Fibroblast of skin of scalp (primary cell): ENCODE results near the gene CNN1.
A peak's percentile ranks its signal among the peaks of the same experiment; 100 is the strongest.
"Not testable (repeated sequence)": the region's sequence is repeated elsewhere in the genome, so short reads cannot be mapped to it uniquely, and the experiment has no call there.

ENCODE experiments used
- DNase-seq: peaks from one replicate; pipeline ENCODE4 v3.0.0-alpha.2; 2013

CNN1 gene

DNA sequence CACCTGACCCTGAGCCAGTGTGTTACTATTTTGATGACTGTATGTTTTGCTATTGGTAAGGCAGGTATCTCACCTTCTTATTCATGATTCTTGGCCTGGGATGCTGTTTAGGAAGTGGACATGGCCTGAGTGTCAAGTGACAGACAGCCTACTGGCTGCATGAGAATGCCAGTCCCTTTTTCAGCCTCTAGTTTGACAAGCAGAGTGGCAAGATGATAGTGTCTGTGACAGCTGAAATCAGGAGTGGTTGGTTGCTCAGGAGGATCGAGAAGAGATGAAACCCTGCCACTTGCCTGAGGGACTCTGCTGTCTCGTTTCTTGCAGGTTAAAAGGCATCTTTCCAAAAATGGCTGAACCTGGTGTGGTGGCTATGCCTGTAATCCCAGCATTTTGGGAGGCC is 27.5 kb downstream of the CNN1 start:
- DNase-seq = no peak

DNA sequence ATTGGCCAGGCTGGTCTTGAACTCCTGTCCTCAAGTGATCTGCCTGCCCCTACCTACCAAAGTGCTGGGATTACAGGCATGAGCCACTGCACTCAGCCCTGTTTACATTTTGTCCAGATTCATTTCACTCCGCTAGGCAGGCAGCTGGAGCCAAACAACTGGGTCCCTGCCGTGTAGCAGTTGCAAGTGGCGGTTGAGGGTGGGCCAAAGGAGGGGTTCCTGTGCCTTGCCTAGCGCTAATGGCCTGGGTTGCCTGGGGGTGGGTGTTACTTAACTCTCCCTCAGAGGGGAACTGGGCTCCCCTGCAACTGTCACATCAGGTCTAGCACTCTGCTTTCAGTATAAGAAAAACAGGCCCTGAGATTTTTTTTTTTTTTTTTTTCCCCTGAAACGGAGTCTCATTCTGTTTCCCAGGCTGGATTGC is 31.4 kb downstream of the CNN1 start:
- DNase-seq = no peak

DNA sequence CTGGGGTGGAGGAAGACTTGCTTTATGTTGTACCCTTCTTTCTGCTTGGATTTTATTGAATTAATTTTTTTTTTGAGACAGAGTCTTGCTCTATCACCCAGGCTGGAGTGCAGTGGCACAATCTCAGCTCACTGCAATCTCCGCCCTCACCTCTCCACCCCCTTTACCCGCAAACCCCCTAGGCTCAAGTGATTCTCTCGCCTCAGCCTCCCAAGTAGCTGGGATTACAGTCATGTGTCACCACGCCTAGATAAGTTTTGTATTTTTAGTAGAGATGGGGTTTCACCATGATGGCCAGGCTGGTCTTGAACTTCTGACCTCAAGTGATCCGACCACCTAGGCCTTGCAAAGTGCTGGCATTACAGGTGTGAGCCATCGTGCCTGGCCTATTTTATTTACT is 34.7 kb downstream of the CNN1 start:
- DNase-seq = not testable (repeated sequence)

DNA sequence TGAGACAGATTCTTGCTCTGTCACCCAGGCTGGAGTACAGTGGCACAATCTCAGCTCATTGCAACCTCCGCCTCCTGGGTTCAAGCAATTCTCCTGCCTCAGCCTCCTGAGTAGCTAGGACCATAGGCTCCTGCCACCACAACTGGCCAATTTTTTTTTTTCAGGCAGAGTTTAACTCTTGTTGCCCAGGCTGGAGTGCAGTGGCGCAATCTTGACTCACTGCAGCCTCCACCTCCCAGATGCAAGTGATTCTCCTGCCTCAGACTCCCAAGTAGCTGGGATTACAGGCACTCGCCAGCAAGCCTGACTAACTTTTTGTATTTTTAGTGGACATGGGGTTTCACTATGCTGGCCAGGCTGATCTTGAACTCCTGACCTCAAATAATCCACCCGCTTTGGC is 35.1 kb downstream of the CNN1 start:
- DNase-seq = not testable (repeated sequence)

DNA sequence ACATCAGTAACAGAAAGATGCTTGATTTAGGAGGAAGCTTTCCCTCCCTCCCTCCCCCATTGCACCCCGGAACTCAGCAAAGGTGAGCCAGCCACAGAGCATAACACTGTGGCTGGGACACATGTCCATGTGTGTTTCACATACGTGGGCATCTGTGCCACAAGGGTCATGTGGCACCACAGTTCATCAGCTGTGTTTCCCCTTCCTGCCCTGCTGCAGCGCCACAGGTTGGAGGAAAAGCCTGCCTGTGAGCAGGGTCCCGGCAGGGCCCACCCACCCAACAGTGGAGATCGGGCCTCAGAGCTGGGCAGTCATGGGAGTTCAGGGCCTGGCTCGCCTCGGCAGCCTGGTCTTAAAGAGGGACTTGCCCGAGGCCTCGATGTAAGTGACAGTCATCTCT is 36.0 kb downstream of the CNN1 start:
- DNase-seq = no peak

DNA sequence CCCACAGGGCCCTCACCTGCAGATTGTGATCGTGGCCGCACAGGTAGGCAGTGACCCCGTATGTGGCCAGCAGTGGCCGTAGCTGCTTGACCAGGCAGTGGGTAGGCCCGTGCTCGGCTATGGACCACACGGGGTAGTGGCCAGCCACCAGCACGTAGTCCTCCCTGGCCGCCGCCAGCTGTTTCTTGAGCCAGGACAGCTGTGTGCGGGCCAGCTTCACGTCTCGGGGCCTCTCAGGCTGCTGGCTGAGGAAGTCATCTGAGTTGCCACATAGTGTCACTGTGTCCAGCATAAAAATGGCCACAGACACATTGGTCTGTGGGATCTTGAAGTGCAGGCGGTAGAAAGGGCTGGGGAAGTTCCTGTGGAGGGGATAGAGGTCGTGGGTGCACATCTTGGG is 37.6 kb downstream of the CNN1 start:
- DNase-seq = no peak

DNA sequence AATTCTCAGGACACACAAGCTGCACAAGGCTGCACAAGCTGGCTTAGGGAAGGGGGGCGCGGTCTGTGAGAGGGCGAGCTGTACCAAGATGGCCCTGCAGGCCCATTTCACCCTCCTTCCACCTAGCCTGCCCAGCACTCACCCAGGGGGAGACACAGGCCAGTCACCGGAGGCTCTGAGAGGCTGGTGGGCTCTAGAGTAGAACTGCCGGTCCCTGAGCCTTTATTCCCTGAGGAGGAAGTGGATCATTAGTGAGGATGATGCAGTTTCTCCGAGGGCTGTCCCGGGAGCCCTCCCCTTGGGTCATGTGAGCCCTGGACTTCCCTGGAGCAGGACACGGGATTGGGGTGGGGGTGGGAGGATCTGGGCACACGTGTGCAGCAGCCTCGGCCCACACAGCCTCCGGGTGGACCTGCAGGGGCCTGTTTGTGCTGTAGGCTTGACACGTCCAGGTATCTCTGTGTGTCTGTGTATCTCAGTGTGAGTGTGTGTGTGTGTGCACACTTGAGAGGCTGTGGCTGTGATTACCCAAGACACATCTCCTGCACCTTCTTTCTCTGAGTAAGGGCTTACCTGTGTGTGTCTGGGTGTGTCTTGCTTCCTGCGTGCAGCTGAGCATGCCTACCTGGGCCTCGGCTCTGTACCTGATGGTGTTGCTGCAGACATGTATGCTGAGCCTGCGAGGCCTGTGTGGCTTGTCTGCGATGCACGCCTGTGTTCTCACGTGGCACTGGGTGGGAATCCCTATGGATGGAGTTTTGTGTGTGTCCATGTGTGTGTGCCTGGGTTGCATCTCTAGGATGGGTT is 39.0 kb downstream of the CNN1 start, which contains the start of gene ACP5:
Gene ACP5 (minus strand): TSS at position 195 of the 807 bp plus-strand sequence. CDS start 328 bp downstream, outside the sequence.
- no peak for DNase-seq

DNA sequence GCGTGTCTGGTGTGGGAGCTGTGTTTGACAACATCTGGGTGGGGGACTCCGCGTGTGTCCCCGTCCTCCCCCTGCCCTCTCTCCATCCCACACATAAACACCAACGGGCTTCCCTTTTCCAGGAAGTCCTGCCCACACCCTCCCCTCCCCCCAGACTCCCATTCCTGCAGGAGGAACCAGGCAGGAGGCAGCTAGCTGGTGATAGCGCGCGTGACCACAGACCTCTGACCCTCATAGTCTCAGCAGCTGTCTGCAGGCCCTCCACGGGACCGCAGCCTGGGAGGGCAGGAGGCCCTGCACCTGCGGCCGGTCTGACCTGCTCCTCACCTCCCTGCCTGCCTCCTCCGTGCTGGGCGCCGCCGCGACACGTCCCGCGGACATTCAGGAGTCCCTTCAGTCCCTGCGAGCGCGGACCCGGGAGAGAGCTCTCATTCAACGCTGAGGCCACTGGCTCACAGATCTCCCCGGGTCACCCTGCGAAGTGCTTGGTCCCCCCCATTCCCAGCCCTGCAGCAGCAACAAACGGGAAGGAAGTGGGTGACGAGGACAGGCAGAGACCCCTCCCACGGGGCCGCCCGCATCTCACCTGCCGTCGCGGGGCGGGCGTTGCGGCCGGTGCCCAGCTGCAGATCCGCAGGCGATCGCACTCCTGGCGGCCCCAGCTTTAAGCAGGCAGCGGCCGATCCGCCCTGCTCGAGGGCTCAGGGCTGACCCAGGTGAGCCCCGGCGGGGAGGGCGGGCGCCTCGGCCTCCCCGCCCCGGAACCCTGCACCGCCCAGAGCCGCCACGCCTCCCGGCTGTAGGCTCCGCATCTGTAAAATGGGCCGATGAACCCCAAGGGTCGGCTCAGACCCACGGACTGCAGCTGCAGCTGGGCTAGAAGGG is 39.8 kb downstream of the CNN1 start:
- DNase-seq = no peak

DNA sequence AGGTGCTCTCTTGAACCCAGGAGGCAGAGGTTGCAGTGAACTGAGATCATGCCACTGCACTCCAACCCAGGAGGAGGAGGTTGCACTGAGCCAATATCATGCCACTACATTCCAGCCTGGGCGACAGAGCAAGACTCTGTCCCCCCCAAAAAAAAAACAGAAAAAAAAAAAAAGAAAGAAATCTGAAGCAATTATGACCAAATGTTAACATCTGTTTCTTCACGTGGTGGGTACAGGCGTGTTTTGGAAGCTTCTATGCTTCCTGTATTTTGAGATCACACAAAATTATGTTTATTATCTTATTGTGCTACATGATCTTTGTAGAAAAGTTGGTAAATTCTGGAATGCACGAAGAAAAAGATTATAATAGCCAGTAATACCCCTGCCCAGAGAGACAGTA is 41.5 kb downstream of the CNN1 start:
- no peak for DNase-seq

DNA sequence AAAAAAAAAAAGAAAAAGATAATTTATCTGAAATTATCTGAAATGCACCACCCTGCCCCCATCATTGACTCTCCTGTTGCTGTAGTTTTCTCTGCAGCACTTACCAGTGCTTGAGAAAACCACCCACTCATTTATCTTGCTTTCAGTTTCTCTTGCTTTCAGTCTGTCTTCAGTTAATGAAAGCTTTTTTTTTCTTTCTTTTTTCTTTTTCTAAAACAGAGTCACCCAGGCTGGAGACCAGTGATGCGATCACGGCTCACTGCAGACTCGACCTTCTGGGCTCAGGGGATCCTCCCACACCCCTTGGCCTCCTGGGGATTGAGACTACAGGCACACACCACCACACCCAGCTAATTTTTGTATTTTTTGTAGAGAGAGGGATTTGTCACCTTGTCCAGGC is 43.1 kb downstream of the CNN1 start:
- DNase-seq = no peak

DNA sequence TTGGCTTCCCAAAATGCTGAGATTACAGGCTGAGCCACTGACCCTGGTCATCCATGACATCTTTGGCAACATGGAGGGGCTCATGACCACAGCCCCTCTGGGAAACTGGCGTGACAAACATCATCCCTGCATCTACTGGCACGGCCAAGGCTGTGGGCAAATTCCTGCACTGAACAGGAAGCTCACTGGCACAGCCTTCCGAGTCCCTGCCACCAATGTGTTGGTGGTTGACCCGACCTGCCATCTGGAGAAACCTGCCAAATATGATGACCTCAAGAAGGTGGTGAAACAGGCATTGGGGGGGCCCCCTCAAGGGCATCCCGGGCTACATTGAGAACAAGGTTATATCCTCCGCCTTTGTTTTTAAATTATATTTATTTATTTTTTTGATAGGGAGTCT is 47.7 kb downstream of the CNN1 start:
- no peak for DNase-seq

DNA sequence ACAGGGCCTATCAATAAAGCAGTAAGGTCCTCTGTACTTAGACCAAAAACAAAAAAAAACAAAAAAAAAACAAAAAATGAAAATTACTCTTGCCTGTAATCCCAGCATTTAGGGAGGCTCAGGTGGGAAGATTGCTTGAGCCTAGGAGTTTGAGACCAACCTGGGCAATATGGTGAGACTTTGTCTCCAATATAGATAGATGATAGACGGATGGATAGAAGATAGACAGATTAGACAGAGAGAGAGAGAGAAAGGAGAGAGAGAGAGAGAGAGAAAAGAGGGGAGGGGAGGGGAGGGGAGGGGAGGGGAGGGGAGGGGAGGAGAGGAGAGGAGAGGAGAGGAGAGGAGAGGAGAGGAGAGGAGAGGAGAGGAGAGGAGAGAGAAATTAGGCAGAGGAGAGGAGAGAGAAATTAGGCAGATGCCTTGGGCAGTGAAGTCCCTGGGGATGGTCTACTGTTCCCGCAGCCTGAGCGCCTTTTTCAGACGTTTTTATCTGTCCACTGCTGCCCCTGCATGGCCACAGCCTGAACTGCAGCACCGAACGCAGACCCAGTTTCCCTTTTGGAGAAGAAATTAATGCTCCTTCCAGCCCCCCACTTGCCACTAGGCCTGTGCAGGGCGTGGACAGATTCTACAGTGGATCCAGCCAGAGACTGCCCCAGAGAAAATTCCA is 48.8 kb downstream of the CNN1 start:
- DNase-seq = peak; percentile 76

DNA sequence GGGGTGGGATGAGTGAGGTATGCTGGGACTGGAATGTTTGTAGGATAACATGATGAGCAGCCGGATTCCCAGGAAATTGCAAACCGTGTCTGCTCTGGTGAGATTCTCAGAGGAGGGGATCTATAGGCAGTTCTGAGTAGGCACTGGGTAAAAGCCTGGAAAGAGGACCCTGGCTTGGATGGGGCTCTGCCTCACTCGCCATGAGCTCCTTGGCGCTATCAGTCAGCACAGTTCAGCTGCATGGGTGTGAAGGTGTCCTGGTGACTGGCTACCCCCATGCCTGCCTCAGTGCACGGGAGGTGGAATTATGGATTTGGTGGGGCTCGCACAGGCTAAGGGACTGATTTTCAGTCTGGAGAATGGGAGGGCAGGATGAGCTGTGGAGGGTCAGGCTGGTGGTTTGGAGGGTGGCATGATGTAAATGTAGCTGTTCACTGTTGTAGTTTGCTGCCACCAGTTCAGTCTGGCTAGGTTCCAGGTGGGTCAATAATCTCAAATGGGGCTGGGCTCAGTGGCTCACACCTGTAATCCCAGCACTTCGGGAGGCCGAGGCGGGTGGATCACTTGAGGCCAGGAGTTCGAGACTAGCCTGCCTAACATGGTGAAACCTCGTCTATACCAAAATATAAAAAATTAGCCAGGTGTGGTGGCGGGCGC is 49.5 kb downstream of the CNN1 start:
- no peak for DNase-seq

DNA sequence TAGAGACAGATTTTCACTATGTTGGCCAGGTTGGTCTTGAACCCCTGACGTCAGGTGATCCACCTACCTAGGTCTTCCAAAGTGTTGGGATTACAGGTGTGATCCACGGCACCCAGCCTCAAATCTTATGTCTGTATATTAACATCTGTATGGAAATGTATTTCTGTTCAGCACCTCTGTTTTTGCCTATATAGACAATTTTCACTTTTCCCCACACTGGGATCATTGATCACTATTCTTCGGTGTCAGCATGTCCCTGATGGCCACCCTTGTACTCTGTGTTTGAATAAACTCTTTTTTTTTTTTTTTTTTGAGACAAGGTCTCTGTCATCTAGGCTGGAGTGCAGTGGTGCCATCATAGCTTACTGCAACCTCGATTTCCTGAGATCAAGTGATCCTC is 55.4 kb downstream of the CNN1 start:
- DNase-seq = no peak

DNA sequence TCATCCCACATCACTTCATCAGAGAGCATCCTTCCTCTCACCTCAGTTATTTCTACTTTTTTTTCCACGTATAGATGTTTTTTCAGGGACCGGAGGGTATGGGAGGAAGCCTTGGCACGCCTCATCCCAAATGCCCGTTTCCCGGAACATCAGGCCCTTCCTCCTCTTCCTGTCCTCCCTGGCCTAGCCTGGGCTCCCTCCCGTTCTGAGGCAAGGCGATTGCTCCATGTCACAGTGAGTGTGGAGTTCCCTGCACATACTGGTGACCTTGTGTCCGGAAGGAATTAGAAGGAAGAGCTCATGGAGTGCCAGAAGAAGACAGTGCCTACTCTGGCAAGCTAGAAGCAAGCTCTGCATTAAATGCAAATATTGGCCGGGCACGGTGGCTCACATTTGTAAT is 57.5 kb downstream of the CNN1 start:
- no peak for DNase-seq

DNA sequence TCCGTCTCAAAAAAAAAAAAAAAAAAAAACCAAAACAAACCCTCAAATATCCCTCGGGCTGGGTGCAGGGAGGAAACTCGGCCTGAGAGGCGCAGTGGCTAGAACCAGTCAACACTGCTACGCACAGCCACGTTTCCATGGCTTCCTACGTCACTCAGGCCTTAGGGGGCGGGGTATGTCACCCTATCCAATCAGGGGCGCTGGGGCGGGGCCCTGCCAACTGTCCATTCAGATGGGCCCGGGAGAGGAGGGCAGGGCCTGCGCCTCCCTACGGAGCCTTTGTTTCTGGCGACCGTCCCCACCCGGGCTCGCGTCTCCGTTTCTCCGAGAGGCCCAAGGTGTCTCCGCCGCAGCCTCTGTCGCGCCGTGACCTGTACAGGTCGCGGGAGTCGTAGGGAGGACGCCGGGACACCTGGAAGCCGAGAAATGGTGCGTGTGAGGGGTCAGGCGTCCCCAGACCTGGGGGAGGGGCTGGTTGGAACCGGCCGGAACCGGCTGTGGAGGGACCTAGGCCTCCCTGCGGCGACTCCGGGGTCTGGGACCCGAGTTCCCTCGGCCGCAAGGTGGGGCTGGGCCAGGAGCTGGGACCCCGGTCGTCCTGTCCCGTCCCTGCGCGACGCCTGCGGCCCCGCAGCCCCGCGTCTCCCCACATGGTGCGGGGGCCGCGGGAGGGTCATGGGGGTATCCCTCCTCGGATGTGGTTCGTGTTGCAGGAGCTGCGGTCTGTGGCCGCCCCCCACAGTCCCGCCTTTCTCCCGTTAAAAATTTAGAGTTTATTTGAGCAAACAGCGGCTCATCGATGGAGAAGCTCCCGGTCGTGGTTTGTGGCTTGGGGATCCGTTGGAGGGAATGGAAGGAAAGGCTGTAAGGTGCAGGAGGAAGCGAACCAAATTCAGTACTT is 58.8 kb downstream of the CNN1 start, which contains the start of gene ZNF627:
Gene ZNF627 (plus strand): TSS at position 282 of the 901 bp plus-strand sequence. CDS start 145 bp downstream, at position 427.
- peak; percentile 99 for DNase-seq

DNA sequence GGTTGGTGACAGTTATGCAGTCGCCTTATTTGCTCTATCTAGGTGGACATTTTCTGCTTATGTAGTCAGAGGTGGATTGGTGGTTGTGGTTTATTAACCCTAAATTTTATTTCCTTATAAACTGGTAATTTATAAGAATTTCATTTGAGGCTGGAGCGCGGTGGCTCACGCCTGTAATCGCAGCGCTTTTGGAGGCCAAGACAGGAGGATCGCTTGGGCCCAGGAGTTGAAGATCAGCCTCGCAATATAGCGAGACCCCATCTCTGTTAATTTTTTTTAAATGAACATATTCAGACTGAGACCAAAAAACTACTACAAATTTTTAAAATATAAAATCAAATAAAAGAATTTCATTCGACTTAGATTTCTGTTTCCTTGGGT is 59.4 kb downstream of the CNN1 start:
- DNase-seq = no peak

DNA sequence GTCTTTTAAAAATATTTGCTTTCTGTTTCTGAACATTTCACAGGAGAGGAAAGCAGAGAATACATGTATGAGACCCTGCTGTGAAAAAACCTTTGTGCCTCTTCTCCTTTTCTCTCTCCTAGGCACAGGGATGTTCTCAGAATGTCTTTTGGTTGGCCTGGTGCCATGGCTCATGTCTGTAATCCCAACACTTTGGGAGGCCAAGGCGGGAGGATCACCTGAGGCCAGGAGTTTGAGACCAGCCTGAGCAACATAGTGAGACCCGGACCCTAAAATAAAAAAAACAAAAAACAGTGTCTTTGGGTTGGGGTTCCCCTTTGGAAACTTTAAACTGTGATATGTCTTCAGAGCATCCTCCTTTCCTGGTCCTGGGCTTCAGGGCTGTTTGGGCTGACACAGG is 60.1 kb downstream of the CNN1 start:
- no peak for DNase-seq

DNA sequence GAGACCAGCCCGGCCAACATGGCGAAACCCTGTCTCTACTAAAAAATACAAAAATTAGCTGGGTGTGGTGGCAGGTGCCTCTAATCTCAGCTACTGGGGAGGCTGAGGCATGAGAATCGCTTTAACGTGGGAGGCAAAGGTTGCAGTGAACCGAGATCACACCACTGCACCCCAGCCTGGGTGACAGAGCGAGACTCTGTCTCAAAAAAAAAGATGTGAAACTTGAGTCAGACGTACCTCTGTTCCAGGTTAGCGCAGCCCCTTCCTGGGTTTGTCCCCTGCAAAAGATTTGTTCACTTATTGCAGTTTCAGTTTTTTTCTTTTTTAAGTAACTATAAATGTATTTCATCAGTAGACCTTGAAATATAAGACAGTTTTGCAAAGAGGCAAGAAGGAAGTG is 61.1 kb downstream of the CNN1 start:
- DNase-seq = not testable (repeated sequence)
